HG03457 (cell line): ENCODE data around the gene WDR7.

Experiments
- ATAC-seq: cut with Tn5 transposase; IDR thresholded peaks from one replicate; pipeline ENCODE4 v1.9.1; 2021; ENCODE audit warnings: moderate number of reproducible peaks; ENCODE audit not compliant: unreplicated experiment

WDR7 gene

GRCh38 chr18:56795381-56795780 lies 144.2 kb downstream of the WDR7 start:
- ATAC-seq = no peak

- ATAC-seq = no peak
These were observed 148.6 kb downstream of the WDR7 start for GRCh38 chr18:56799756-56800155.

GRCh38 chr18:56803051-56803450 lies 151.9 kb downstream of the WDR7 start:
- no peak for ATAC-seq

DNA sequence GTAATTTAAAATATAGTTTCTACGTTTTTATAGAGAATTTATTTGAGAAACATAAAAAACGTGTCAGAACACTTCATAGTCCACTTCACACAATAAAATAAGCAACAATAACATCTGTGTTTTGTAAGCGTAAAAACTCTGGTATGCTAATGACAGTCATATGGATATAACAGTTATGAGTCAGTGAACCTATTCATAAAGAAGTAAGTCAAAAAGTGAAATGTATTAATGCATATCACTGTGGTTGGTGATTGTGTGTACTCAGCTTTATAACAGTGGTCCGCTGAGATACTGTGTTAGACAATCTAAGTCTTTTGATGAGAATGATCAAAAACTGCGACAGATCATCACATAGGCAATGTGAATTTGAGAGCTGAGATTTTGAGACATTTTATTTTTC lies 153.2 kb downstream of the WDR7 start:
- no peak for ATAC-seq

DNA sequence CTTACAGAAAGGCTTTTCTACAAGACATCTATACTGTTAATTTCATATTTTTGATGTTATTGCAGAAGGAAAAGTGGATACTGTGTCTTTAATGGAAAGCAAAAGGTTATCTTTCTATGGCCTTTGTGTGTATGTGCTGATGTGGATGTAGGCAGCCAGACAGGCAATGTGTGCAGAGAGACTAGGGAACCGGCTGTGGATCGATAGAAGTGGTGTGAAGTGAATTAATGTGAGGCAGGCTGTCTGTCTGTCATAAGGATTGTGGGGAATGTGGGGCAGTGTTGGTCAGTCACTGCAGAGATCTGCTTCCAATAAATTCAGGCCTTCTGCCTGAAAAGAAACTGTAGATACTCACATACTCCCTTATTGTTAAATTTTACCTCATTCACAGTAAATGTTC lies 156.7 kb downstream of the WDR7 start:
- no peak for ATAC-seq

GRCh38 chr18:56812674-56813073 lies 161.5 kb downstream of the WDR7 start:
- no peak for ATAC-seq

DNA sequence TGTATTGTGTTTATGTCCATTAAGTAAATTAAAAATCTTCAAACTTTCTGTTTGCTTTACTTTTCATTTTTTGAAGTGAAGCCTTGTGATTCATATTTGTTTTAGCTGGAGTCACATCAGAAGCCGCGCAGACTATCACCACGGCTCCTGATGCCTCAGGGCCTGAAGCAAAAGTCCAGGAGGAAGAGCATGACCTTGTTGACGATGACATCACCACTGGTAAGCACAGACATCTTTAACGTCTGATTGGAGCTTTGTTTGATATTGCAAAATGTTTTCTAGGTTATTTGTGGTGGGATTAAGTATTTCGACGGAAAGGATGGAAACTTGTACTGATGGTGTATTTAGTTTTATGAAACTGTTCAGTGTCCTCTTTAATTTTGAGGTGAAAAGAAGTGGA lies 164.8 kb downstream of the WDR7 start:
- no peak for ATAC-seq

DNA sequence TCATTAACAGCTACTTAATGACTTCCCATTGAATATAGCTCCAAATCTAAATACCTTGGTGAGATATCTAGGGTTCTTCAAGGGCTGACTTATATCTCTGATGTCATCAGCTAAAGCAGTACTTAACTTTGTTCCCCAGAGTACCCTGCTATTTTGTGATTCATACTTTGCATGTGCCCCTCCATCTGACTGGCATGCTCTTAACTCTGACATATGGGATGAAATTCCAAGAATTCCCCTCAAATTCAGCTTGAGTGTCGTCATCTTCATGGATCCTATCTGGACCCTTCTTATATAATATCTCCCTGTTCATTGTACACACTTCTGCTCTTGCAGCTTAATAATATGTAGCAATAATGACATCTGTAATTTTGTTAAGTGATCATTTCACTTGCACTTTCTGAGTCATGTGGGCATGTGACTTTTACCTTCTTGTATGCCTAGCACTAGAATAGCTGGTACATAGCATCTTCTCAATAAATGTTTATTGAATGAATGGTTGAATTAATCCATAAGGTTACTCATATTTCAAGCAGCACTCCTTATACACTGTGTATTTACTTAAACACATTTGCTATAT lies 172.9 kb downstream of the WDR7 start:
- ATAC-seq = no peak

GRCh38 chr18:56825321-56825720 lies 174.2 kb downstream of the WDR7 start:
- no peak for ATAC-seq

- ATAC-seq = no peak
These were observed 174.7 kb downstream of the WDR7 start for GRCh38 chr18:56825878-56826277.

DNA sequence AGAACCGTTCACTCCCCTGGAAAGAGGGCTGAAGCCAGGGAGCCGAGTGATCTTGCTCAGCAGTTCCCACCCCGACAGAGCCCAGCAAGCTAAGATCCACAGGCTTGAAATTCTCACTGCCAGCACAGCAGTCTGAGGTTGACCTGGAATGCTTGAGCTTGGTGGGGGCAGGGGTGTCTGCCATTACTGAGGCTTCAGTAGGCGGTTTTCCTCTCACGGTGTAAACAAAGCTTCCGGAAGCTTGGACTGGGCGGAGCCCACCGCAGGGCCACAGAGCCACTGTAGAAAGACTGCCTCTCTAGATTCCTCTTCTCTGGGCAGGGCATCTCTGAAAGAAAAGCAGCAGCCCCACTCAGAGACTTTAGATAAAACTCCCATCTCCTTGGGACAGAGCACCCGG lies 180.8 kb downstream of the WDR7 start:
- ATAC-seq = no peak

DNA sequence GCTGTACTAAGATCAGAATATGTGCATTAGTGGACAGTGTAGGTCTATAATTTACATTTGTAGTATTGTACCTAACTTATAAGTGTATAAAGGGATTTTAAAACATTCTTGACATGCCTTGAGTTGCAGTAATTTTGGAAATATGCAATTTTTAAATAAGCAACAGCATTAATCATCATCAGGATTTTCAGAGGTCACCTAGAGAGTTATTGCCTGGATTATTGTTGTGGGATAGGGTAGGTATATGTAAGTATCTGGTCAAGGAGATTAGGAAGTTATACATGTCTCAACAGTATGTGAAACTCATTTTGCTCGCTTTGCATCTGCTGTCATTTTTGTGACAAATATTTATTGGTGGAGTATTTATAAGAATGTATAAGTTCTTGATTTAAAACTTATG lies 184.2 kb downstream of the WDR7 start:
- ATAC-seq = no peak

- ATAC-seq = no peak
These were observed 185.0 kb downstream of the WDR7 start for GRCh38 chr18:56836173-56836572.

DNA sequence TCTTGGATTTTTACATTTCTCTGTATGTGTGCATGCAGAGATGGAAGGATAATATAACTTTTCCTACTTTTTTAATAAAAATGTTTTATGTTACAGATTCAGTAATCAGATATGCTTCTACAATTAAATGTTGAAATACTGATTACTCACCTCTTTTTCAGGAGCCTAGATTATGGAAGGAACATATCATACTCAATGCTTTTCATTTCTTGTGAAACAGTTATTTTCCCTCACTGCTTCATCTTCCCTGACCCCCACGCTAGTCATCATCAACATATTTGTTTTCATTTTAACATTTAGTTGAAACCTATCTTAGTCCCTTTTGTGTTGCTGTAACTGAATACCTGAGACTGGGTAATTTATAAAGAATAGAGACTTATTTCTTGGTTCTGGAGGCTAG lies 190.7 kb downstream of the WDR7 start:
- ATAC-seq = no peak

GRCh38 chr18:56843241-56843640 lies 192.1 kb downstream of the WDR7 start:
- no peak for ATAC-seq

GRCh38 chr18:56844556-56844955 lies 193.4 kb downstream of the WDR7 start:
- ATAC-seq = no peak

DNA sequence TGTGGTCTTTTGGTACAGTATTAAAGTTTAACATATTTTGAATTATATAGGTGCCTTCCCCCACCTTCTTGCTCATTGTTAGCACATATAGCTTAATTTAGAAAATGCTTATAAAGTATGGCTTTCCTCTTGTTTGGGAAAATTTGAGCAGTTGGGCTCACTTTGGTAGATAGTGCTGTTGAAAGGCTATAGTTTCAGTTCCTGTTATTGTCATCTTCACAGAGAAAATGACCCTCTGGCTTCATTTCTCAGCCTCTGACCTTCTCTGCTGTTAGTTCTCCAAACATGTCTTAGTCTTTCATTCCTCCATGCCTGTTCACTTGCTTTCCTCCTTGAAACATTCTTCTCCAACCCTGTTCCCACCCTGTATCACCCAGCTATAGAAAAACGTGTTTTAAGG lies 200.6 kb downstream of the WDR7 start:
- ATAC-seq = no peak

DNA sequence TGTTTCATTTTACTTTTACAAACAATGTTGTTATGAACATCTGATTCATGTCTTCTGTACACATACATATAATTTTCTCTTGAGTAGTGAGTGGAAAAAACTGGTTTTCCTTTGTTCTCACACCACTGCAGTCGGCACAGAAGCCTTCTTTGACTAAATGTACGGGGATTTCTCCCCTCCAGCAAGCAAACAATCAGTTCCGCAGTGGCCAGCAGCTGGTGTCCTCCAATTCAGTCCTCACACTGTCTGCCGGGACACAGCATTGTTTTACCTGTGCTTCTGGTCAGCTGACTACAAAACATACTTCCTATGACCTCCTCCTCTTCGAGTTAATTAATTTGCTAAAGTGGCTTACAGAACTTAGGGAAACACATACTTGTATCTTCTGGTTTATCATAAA lies 202.8 kb downstream of the WDR7 start:
- no peak for ATAC-seq

DNA sequence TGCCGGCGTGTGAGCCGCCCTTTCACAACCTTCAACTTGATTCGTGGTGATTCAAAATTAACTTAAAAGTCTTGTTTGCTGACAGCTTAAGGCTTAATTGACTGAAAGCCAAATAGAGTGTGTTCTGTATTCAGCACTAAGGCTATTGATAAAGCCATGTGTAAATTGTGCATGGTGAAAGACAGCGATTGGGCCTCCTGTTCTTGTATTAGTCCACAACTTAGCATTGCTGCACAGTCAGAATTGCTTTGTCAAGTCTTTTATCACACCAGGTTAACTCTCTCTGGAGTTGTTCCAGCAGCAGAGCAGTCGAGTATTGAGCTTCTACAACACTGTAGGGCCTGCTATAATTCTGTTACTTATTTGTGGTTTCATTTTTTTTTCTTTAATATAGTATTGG lies 210.1 kb downstream of the WDR7 start:
- ATAC-seq = no peak

DNA sequence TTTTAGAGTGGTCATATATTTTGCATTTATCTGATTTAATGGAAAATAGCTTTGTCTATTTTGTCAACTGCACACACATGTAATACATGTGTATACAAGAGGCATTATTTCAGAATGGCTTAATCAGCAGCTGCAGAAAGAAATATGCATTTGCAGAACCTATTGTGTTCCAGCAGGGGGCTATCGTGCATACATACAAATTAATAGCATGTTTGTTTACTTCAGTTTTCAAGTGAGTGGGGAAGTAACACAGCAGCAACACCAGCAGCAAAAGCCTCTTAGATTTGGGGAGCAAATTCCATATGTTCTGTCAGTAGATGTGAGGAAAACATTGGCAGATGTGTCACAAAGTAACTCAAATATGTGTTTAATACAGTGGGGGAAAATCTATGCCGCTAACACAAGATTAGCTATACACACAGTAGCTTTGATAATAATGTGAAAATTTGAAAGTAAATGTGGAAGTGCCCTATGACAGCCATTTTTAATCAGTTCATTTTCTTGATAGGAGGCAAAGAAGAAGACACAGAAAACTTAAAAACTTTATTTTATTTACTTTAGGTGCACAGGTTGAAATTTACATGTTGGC lies 218.1 kb downstream of the WDR7 start:
- no peak for ATAC-seq

- ATAC-seq = no peak
These were observed 219.8 kb downstream of the WDR7 start for GRCh38 chr18:56870982-56871381.

- no peak for ATAC-seq
These were observed 221.0 kb downstream of the WDR7 start for GRCh38 chr18:56872140-56872539.

DNA sequence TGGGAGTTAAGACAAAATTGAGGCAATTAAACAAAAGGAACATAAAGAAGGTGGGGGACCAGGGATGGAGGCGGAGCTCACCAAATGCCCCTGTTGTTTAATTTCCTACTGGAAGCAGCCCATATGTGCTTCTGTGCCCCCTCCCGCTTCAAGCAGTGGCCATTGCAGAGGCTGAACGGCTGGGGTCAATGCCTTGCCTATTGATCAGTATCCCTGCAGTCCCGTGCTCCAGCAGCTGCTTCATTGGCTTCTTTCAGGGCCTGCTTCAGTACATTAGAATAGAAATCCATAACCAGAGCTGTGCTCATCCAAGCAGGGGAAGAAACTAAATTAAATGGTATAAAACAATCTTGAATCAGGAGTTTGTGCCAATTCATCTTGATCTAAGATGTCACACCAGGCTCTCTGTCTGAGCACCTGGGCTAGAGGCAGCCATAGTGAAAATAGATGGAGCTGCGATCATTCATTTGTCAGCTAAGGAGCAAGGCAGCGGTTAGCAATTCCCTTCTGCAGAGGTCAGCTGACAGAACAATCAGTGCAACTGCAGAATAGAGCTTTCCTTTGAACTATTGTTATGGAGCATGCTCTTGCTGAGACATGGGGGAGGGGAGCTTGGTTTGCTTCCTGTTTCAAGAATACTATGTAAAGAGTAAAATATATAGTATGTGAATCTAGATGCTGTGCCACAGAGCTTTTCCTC lies 222.4 kb downstream of the WDR7 start:
- ATAC-seq = no peak
